Glutamatergic neuron (in vitro differentiated cells): ENCODE results near the gene PRKAR1B. TPM values are rescaled to one million over a fixed set of nuclear protein-coding genes. Genes with fewer than 3 reads are reported as not detected.
A peak's percentile ranks its signal among the peaks of the same experiment; 100 is the strongest.

ENCODE experiments used
- DNase-seq: peaks from one replicate; pipeline ENCODE4 v3.0.0; 2022
- H3K27ac Mint-ChIP-seq: one replicate; pipeline ENCODE4 v1.8.0; 2020; ENCODE audit warnings: mild to moderate bottlenecking, mixed read lengths, inconsistent platforms; ENCODE audit not compliant: unreplicated experiment
- H3K27me3 Mint-ChIP-seq: one replicate; pipeline ENCODE4 v1.8.0; 2020; ENCODE audit warnings: mild to moderate bottlenecking, moderate library complexity, mixed read lengths, inconsistent platforms; ENCODE audit not compliant: unreplicated experiment
- H3K36me3 Mint-ChIP-seq: one replicate; pipeline ENCODE4 v1.8.0; 2020; ENCODE audit warnings: mild to moderate bottlenecking, mixed read lengths, inconsistent platforms; ENCODE audit not compliant: unreplicated experiment
- H3K4me1 Mint-ChIP-seq: one replicate; pipeline ENCODE4 v1.8.0; 2020; ENCODE audit warnings: mild to moderate bottlenecking, low read depth, mixed read lengths, inconsistent platforms; ENCODE audit not compliant: unreplicated experiment
- H3K4me3 Mint-ChIP-seq: one replicate; pipeline ENCODE4 v1.8.0; 2020; ENCODE audit warnings: mild to moderate bottlenecking, mixed read lengths, inconsistent platforms; ENCODE audit not compliant: unreplicated experiment
- H3K9me3 Mint-ChIP-seq: one replicate; pipeline ENCODE4 v1.8.0; 2020; ENCODE audit warnings: mild to moderate bottlenecking, moderate library complexity, mixed read lengths, inconsistent platforms; ENCODE audit not compliant: unreplicated experiment
- total RNA-seq: library from RNA; stranded (reverse); fragmentation: NEBNext Ultra II Directional; extraction: Animal tissue kit (Norgen Biotek cat#: 25700); gene quantifications from one replicate; pipeline ENCODE4 v1.2.1, GENCODE V29; 2021; ENCODE audit not compliant: unreplicated experiment
- TF ChIP-seq, protein P1 (sequence below): fragments of 200-600 bp; sonication (generic); IDR thresholded peaks from one replicate; pipeline ENCODE4 v1.5.0; 2021; ENCODE audit not compliant: partially characterized antibody, unreplicated experiment

Gene PRKAR1B
- total RNA-seq, 1 donor from 2014 or later = 12.8 TPM

DNA sequence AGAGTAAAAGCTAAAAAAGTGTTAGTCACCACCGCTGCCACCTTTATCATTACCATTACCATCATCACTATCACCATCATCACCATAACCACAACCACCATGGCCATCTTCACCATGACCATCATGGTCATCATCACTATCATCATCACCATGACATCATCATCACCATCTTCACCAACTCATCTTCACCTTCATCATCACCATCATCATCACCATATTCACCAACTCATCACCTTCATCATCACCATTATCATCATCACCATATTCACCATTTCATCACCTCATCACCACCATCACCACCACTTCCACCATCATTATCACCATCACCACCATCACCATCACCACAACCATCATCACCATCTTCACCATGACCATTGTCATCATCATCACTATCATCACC is 161.0 kb downstream of the PRKAR1B start:
- TF ChIP-seq, protein P1, sequence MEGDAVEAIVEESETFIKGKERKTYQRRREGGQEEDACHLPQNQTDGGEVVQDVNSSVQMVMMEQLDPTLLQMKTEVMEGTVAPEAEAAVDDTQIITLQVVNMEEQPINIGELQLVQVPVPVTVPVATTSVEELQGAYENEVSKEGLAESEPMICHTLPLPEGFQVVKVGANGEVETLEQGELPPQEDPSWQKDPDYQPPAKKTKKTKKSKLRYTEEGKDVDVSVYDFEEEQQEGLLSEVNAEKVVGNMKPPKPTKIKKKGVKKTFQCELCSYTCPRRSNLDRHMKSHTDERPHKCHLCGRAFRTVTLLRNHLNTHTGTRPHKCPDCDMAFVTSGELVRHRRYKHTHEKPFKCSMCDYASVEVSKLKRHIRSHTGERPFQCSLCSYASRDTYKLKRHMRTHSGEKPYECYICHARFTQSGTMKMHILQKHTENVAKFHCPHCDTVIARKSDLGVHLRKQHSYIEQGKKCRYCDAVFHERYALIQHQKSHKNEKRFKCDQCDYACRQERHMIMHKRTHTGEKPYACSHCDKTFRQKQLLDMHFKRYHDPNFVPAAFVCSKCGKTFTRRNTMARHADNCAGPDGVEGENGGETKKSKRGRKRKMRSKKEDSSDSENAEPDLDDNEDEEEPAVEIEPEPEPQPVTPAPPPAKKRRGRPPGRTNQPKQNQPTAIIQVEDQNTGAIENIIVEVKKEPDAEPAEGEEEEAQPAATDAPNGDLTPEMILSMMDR = no peak
- Mint-ChIP-seq H3K4me1 (no peaks in the 10 kb centered on the region), H3K4me3 (no peak overlapping the region), H3K27ac (no peak overlapping the region), H3K36me3 (no peaks in the 10 kb centered on the region), H3K27me3 (peaks cover 8% of the 10 kb centered on the region), H3K9me3 (peaks cover 2% of the 10 kb centered on the region)
- DNase-seq = no peak

DNA sequence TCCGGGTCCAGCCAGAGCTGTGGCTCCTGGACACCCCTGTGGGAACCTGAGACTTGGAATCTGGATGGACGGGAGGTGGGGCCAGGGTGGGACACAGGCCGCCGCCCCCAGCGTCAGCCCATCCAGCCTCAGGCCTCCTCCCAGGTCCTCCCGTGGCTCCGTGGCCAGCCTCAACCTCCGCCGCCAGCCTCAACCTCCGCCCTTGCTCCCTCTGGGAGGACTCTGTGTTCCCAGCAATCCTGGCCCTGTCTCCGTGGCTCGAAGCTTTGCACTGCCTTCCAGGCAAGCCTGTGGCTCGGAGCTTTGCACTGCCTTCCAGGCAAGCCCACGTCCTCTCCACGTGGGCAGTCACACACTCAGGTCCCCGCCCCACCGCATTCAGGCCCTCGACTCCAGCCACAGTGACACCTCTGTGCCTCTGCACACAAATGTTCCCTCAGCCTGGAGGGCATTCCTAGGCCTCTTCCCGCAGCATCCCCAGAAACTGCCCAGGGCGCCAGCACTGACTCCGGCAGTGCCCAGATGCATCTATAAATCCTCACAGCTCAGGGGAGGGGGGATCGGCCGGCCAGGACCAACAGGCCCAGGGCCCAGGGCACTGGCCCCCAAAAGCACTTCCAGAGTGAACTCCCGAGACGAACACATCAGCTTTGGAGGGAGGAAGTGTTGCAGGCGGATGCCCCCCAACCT is 162.8 kb downstream of the PRKAR1B start:
- H3K27ac Mint-ChIP-seq = no peak overlapping the region
- DNase-seq = no peak
- H3K36me3 Mint-ChIP-seq = no peaks in the 10 kb centered on the region
- peaks cover 2% of the 10 kb centered on the region for H3K9me3 Mint-ChIP-seq
- H3K27me3 Mint-ChIP-seq = peaks cover 11% of the 10 kb centered on the region
- TF ChIP-seq, protein P1 = no peak
- H3K4me1 Mint-ChIP-seq = no peaks in the 10 kb centered on the region
- H3K4me3 Mint-ChIP-seq = no peak overlapping the region

DNA sequence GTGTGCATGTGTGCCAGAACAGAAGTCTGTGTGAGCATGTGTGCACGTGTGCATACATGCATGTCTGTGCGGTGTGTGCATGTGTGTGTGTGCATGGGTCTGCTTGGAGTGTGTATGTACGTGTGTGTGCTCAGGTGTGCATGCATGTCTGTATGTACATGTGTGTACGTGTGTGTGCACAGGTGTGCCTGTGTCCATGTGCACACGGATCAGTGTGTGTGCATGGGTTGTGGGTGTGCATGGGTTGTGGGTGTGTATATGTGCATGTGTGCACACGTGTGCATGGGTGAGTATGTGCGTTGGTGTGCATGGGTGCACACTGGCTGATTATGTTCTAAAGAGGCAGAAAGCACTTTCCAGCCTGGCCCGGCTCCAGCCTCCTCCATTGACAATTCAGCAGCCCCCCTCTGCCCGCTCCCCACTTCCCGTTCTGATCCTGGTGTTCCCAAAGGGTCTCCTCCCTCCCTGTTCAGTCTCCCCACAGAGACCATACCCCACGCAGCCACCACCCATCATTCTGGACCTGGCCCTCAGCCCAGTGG is 163.4 kb downstream of the PRKAR1B start:
- Mint-ChIP-seq H3K27me3 (peaks cover 11% of the 10 kb centered on the region), H3K27ac (no peak overlapping the region), H3K9me3 (peaks cover 2% of the 10 kb centered on the region), H3K4me1 (no peaks in the 10 kb centered on the region), H3K36me3 (no peaks in the 10 kb centered on the region), H3K4me3 (no peak overlapping the region)
- TF ChIP-seq, protein P1 = no peak
- DNase-seq = no peak

DNA sequence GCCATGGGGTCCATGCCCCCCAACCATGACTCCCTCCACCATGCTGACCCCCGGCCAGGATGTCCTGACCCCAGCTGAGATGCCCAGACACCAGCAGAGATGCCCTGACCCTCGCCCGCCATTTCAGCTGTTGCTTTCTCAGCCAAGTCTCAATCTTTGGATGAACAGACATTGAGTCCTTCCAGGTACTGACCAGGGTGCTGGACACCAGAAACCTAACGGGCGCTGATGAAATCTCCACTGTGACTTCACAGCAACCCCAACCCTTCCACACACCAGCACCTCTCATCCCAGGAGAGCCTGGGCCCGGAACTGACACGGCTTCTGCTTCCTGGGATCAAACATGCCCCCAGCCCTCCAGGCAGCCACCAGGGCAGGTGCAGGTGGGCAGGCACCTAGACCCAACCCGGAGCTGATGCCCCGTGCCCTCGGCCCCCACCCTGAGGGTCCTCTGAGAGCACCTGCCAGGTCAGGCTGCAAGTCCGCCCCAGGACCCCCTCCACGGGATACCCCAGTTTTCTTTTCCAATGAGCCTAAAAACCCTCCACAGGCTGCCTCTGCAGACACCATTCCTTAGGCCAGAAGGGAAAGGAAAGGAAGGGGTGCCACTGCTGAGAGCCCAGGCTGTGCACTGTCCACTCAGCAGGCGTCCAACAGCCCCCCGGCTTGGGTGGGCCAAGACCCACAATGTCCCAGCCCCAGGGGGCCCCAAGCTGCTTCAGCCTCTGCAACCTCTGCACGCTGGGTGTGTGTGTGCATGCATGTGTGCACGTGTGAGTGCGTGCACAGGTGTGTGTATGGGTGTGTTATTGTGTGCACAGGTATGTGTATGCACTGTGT is 164.1 kb downstream of the PRKAR1B start:
- Mint-ChIP-seq H3K27me3 (peaks cover 11% of the 10 kb centered on the region), H3K36me3 (no peaks in the 10 kb centered on the region), H3K9me3 (peaks cover 3% of the 10 kb centered on the region), H3K27ac (no peak overlapping the region), H3K4me1 (no peaks in the 10 kb centered on the region), H3K4me3 (no peak overlapping the region)
- TF ChIP-seq, protein P1 = no peak
- no peak for DNase-seq

DNA sequence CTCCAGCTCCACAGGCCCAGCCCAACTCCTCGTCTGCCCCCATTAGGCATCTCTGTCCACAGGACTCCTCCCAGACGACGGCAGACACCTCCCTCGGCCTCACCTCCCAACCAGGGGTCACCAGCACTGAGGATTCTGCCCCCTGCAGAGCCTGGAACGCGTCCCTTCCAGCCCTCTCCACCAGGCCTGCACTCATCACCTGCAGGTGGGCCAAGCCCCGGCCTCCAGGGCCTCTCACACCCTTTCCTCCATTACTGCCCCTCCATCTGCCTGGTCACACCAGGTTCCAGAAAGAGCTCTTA is 164.8 kb downstream of the PRKAR1B start:
- DNase-seq = no peak
- H3K4me1 Mint-ChIP-seq = no peaks in the 10 kb centered on the region
- H3K4me3 Mint-ChIP-seq = no peak overlapping the region
- H3K9me3 Mint-ChIP-seq = peaks cover 3% of the 10 kb centered on the region
- TF ChIP-seq, protein P1 = no peak
- peak overlapping the region; percentile 28 for H3K27ac Mint-ChIP-seq
- peaks cover 11% of the 10 kb centered on the region for H3K27me3 Mint-ChIP-seq
- H3K36me3 Mint-ChIP-seq = no peaks in the 10 kb centered on the region
